ENCODE results near the gene HECA.
"Not testable (repeated sequence)": the region's sequence is repeated elsewhere in the genome, so short reads cannot be mapped to it uniquely, and the experiment has no call there.

HECA gene

DNA sequence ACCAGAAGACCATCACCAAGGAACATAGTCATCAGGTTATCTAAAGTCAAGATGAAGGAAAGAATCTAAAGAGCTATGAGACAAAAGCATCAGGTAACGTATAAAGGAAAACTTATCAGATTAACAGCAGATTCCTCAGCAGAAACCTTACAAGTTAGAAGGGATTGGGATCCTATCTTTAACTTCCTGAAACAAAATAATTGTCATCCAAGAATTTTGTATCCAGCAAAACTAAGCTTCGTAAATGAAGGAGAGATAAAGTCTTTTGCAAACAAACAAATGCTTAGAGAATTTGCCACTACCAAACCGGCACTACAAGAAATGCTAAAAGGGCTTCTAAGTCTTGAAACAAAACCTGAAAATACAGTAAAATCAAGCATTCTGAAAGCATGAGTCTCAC is 71.0 kb downstream of the HECA start:
- DNase-seq (ENCODE audit: low spot score), result no peak

GRCh38 chr6:139210766-139211165 is 75.9 kb downstream of the HECA start:
- not testable (repeated sequence) for DNase-seq (ENCODE audit: low spot score)

DNA sequence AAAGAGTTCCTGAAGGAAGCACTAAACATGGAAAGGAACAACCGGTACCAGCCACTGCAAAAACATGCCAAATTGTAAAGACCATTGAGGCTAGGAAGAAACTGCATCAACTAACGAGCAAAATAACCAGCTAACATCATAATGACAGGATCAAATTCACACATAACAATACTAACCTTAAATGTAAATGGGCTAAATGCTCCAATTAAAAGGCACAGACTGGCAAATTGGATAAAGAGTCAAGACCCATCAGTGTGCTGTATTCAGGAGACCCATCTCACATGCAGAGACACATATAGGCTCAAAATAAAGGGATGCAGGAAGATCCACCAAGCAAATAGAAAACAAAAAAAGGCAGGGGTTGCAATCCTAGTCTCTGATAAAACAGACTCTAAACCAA is 77.6 kb downstream of the HECA start:
- DNase-seq (ENCODE audit: low spot score), result not testable (repeated sequence)

DNA sequence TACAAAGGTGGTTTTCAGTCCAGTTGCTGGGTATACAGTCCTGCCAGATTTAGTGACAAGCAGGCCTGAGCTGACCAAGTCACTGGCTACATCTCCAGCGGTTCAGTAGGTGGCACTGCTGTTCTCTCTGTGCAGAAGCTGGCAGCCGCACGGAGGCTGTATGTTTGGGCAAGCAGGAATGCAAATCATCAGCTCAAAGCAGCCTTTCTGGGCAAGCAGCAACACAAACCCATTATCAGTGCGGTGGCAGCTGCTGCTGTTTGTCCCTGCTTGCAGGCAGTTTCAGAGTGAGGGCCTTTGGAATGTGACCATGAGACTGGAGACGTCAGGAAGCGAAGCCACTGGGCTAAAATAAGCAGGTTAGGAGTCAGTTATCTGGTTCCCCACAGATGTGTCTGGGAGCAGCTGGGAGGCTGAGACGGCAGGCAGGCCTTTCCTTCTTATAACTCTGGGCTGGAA is 84.4 kb downstream of the HECA start:
- DNase-seq (ENCODE audit: low spot score), result peak; percentile 85

GRCh38 chr6:139219746-139220145 is 84.9 kb downstream of the HECA start:
- DNase-seq (ENCODE audit: low spot score), result no peak

DNA sequence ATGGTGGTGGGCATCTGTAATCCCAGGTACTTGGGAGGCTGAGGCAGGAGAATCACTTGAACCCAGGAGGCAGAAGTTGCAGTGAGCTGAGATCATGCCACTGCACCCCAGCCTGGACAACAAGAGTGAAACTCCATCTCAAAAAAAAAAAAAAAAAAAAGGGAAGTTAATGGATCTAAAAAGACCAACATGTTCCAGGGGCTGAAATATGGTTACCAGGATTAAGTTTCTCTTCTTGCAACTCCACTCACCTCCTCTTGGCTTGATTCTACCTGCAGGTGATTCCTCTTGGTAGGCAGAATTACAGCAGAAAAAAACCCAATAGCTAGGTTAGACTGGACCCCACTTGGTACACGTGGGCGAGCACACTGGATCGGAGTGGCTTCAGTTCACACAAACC is 93.5 kb downstream of the HECA start:
- DNase-seq (ENCODE audit: low spot score), result not testable (repeated sequence)

All from globus pallidus (tissue), 1 donor.